Ascending aorta (tissue), 2 donors: ENCODE results near the gene CA6. TPM values are rescaled to one million over a fixed set of nuclear protein-coding genes. Genes with fewer than 3 reads are reported as not detected.

Experiments used
- DNase-seq, 2 donors: peaks; one replicate each; pipeline ENCODE4 v3.0.0-alpha.2; 2019; ENCODE audit warnings: low spot score in 2 of 2
- H3K27ac ChIP-seq, 2 donors: fragments of 200-600 bp; sonication (generic); one replicate each; pipeline ENCODE4 v1.5.1; 2016 to 2017; ENCODE audit warnings: mild to moderate bottlenecking in 1 of 2
- H3K27me3 ChIP-seq: fragments of 200-600 bp; sonication (generic); one replicate; pipeline ENCODE4 v1.5.1; 2017
- H3K36me3 ChIP-seq, 2 donors: fragments of 200-600 bp; sonication (generic); one replicate each; pipeline ENCODE4 v1.5.1; 2016
- H3K4me1 ChIP-seq, 2 donors: fragments of 200-600 bp; sonication (generic); one replicate each; pipeline ENCODE4 v1.5.1; 2016 to 2017; ENCODE audit warnings: mild to moderate bottlenecking in 1 of 2
- H3K4me3 ChIP-seq, 2 donors: fragments of 200-600 bp; sonication (generic); one replicate each; pipeline ENCODE4 v1.5.1; 2016 to 2017; ENCODE audit warnings: mild to moderate bottlenecking in 1 of 2
- H3K9me3 ChIP-seq, 2 donors: fragments of 200-600 bp; sonication (generic); one replicate each; pipeline ENCODE4 v1.5.1; 2016
- CTCF ChIP-seq, 3 experiments: fragments of 200-600 bp in 2 of 3; fragments of 450-650 bp in 1 of 3; sonication (generic) in 2 of 3; IDR thresholded peaks; one replicate each; pipeline ENCODE4 v1.5.1; 2016 to 2019; ENCODE audit warnings: antibody characterized with exemption in 3 of 3, mild to moderate bottlenecking in 1 of 3, moderate library complexity in 1 of 3
- intact Hi-C: fragments of 100-400 bp; cut with DNase I; formaldehyde crosslinking; loops from one replicate; pipeline ENCODE4 v1.15.1; 2023
- total RNA-seq: library from RNA; depleted of rRNA; stranded (reverse); fragments of >200 nt; gene quantifications from one replicate; pipeline ENCODE4 v1.1.0, GENCODE V29; 2016

Gene CA6
- total RNA-seq, 1 donor from 2014 or later, result not detected

- no peak overlapping the region for H3K27ac ChIP-seq
- intact Hi-C loops, result no loop called here
- no peaks in the 10 kb centered on the region for H3K27me3 ChIP-seq
- H3K36me3 ChIP-seq, result no peaks in the 10 kb centered on the region
- no peak for DNase-seq
- TF ChIP-seq CTCF (IDR thresholded peaks at IDR 0.05), result no peak
- no peak overlapping the region for H3K4me3 ChIP-seq
- no peaks in the 10 kb centered on the region for H3K9me3 ChIP-seq
- no peaks in the 10 kb centered on the region for H3K4me1 ChIP-seq
Observed at GRCh38 chr1:8970870-8971337, 25.2 kb downstream of the CA6 start.

GRCh38 chr1:8974551-8974950, 28.9 kb downstream of the CA6 start:
- no peak for DNase-seq
- Histone ChIP-seq H3K27ac (no peak overlapping the region), H3K4me3 (no peak overlapping the region), H3K9me3 (no peaks in the 10 kb centered on the region), H3K27me3 (no peaks in the 10 kb centered on the region), H3K36me3 (no peaks in the 10 kb centered on the region), H3K4me1 (no peaks in the 10 kb centered on the region)
- intact Hi-C loops, result no loop called here
- no peak for TF ChIP-seq CTCF (IDR thresholded peaks at IDR 0.05)

GRCh38 chr1:8976338-8976737, 30.7 kb downstream of the CA6 start:
- no peak for DNase-seq
- intact Hi-C loops, result no loop called here
- no peak for TF ChIP-seq CTCF (IDR thresholded peaks at IDR 0.05)

GRCh38 chr1:8976896-8977450, 31.3 kb downstream of the CA6 start:
- TF ChIP-seq CTCF (IDR thresholded peaks at IDR 0.05), result no peak
- no peaks in the 10 kb centered on the region for H3K9me3 ChIP-seq
- H3K36me3 ChIP-seq, result no peaks in the 10 kb centered on the region
- DNase-seq, result no peak
- H3K4me1 ChIP-seq, result no peaks in the 10 kb centered on the region
- no peak overlapping the region for H3K4me3 ChIP-seq
- H3K27me3 ChIP-seq, result no peaks in the 10 kb centered on the region
- no peak overlapping the region for H3K27ac ChIP-seq
- intact Hi-C loops, result no loop called here

More at GRCh38 chr1:8976338-8976737, 30.7 kb downstream of the CA6 start:
- Histone ChIP-seq H3K4me3 (no peak overlapping the region), H3K4me1 (no peaks in the 10 kb centered on the region), H3K27me3 (no peaks in the 10 kb centered on the region), H3K9me3 (no peaks in the 10 kb centered on the region), H3K27ac (no peak overlapping the region), H3K36me3 (no peaks in the 10 kb centered on the region)

GRCh38 chr1:8980656-8981055, 35.0 kb downstream of the CA6 start:
- Histone ChIP-seq H3K36me3 (no peaks in the 10 kb centered on the region), H3K9me3 (no peaks in the 10 kb centered on the region), H3K4me1 (no peaks in the 10 kb centered on the region), H3K4me3 (no peak overlapping the region), H3K27ac (no peak overlapping the region), H3K27me3 (no peaks in the 10 kb centered on the region)
- no peak for DNase-seq
- intact Hi-C loops, result no loop called here
- TF ChIP-seq CTCF (IDR thresholded peaks at IDR 0.05), result no peak

- no peaks in the 10 kb centered on the region for H3K27me3 ChIP-seq
- H3K9me3 ChIP-seq, result no peaks in the 10 kb centered on the region
- intact Hi-C loops, result no loop called here
- no peak overlapping the region for H3K27ac ChIP-seq
- no peak for TF ChIP-seq CTCF (IDR thresholded peaks at IDR 0.05)
- H3K4me1 ChIP-seq, result no peaks in the 10 kb centered on the region
- no peaks in the 10 kb centered on the region for H3K36me3 ChIP-seq
- no peak overlapping the region for H3K4me3 ChIP-seq
- DNase-seq, result no peak
Observed at GRCh38 chr1:8981169-8981568, 35.5 kb downstream of the CA6 start.
